GM21423 (cell line): ENCODE data around the gene VSTM2L.
"Not testable (repeated sequence)": the region's sequence is repeated elsewhere in the genome, so short reads cannot be mapped to it uniquely, and the experiment has no call there.

Experiments used
- ATAC-seq: cut with Tn5 transposase; IDR thresholded peaks from one replicate; pipeline ENCODE4 v1.9.1; 2021; ENCODE audit warnings: mild to moderate bottlenecking, moderate library complexity; ENCODE audit not compliant: unreplicated experiment

Gene VSTM2L

GRCh38 chr20:37961066-37961465, 58.1 kb downstream of the VSTM2L start:
- ATAC-seq = no peak

GRCh38 chr20:37963483-37963882, 60.6 kb downstream of the VSTM2L start:
- ATAC-seq = not testable (repeated sequence)

GRCh38 chr20:37968841-37969401, 66.0 kb downstream of the VSTM2L start:
- ATAC-seq = no peak

- no peak for ATAC-seq
Measured at GRCh38 chr20:37969949-37970855, 67.3 kb downstream of the VSTM2L start.

GRCh38 chr20:37970856-37971245, 67.9 kb downstream of the VSTM2L start:
- ATAC-seq = no peak

- no peak for ATAC-seq
Measured at GRCh38 chr20:37971561-37972127, 68.7 kb downstream of the VSTM2L start.

- ATAC-seq = no peak
Measured at GRCh38 chr20:37972256-37973058, 69.5 kb downstream of the VSTM2L start.

GRCh38 chr20:37973059-37973910, 70.4 kb downstream of the VSTM2L start:
- ATAC-seq = no peak

GRCh38 chr20:37976887-37977286, 74.0 kb downstream of the VSTM2L start:
- ATAC-seq = no peak

- no peak for ATAC-seq
Measured at GRCh38 chr20:37977338-37977737, 74.4 kb downstream of the VSTM2L start.

GRCh38 chr20:37977786-37978185, 74.9 kb downstream of the VSTM2L start:
- no peak for ATAC-seq

- ATAC-seq = no peak
Measured at GRCh38 chr20:37979021-37979985, 76.4 kb downstream of the VSTM2L start.

- ATAC-seq = no peak
Measured at GRCh38 chr20:37980383-37980782, 77.5 kb downstream of the VSTM2L start.

- no peak for ATAC-seq
Measured at GRCh38 chr20:37980876-37981275, 77.9 kb downstream of the VSTM2L start.

GRCh38 chr20:37981568-37981967, 78.6 kb downstream of the VSTM2L start:
- ATAC-seq = no peak

- no peak for ATAC-seq
Measured at GRCh38 chr20:37983286-37983685, 80.4 kb downstream of the VSTM2L start.

- no peak for ATAC-seq
Measured at GRCh38 chr20:37984018-37984785, 81.3 kb downstream of the VSTM2L start.

- no peak for ATAC-seq
Measured at GRCh38 chr20:37986044-37986858, 83.3 kb downstream of the VSTM2L start.
